Fibroblast of peridontal ligament (primary cell): ENCODE results near the gene EPS8.
"Not testable (repeated sequence)": the region's sequence is repeated elsewhere in the genome, so short reads cannot be mapped to it uniquely, and the experiment has no call there.

Experiments used
- DNase-seq: peaks from one replicate; pipeline ENCODE4 v3.0.0-alpha.2; 2010; ENCODE audit errors: extremely low read depth

Gene EPS8

GRCh38 chr12:15757553-15758255, 31.5 kb downstream of the EPS8 start:
- DNase-seq: peak; percentile 80

- DNase-seq: peak; percentile 63
These were observed 32.4 kb downstream of the EPS8 start for GRCh38 chr12:15756822-15757221.

- DNase-seq: peak; percentile 41
These were observed 35.0 kb downstream of the EPS8 start for GRCh38 chr12:15754233-15754632.

DNA sequence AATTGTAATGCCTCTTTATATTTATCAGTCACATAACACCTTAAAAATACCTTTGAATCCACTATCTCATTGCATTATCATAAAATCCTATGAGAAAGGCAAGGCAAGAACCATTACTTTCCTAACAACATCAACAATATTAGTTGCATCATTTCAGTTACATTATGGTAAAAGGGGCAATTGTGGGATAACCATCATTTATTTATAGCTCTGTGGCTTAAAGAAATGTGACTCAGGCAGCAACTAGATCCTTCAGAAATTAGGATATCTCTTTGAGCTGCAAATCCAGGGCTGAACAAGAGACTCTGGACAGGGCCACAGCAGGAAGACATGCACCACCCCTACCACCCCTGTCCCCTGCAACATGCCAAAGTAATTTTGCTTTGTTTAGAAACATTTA, 36.4 kb downstream of the EPS8 start:
- DNase-seq: peak; percentile 69

DNA sequence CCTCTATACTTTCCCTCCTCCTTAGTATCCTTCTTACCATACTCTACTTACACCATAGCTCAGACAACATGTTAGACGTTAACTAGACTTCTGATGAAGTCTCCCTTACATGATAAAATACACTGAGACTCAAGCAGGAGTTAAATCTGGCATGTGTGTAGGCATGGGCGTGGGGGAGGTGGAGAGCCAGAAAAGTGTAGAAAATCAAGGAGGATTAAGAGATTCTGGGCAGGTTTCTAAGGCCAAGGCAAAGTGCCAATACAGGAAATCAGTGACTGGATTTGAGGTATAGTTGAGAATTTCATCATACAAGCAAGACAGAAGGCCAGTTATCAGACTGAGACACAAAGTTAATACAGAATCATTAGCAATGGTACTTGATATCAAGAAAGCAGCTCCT, 37.4 kb downstream of the EPS8 start:
- DNase-seq: no peak

GRCh38 chr12:15749937-15750336, 39.3 kb downstream of the EPS8 start:
- DNase-seq: no peak

GRCh38 chr12:15741870-15742269, 47.3 kb downstream of the EPS8 start:
- DNase-seq: not testable (repeated sequence)

DNA sequence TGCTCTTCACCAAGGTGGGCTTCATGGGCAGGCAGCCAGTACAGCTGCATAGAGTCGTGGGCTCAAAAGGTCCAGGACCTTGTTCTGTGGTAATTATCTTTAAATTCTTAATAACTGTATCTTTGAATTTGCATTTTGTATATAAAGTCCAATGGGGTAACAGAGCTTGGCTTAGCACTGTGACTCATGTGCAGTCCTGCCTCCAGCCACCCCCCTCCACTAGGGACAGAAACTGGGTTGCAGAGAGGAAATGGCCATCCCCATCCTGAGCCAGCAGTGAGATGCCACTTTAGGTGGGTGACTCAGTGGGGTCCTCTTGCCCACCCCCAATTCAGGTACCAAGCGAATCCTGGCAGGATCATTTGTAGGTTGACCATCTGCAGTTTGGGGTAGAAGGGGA, 48.1 kb downstream of the EPS8 start:
- no peak for DNase-seq

DNA sequence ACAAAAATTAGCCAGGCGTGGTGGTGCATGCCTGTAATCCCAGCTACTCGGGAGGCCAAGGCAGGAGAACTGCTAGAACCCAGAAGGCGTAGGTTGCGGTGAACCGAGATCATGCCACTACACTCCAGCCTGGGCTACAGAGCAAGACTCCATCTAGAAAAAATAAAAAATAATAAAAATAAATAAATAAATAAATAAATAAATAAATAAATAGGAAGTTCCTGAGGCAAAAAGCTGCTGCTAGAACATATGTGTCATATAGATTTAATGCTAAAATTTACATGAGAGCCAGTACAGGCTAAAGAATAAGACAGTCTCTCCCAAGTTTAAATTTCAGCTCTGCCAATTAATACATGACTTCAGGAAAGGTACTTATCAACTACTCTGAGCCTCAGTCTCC, 48.8 kb downstream of the EPS8 start:
- not testable (repeated sequence) for DNase-seq

- DNase-seq: no peak
These were observed 50.7 kb downstream of the EPS8 start for GRCh38 chr12:15738438-15739015.

- DNase-seq: no peak
These were observed 53.2 kb downstream of the EPS8 start for GRCh38 chr12:15735837-15736615.

DNA sequence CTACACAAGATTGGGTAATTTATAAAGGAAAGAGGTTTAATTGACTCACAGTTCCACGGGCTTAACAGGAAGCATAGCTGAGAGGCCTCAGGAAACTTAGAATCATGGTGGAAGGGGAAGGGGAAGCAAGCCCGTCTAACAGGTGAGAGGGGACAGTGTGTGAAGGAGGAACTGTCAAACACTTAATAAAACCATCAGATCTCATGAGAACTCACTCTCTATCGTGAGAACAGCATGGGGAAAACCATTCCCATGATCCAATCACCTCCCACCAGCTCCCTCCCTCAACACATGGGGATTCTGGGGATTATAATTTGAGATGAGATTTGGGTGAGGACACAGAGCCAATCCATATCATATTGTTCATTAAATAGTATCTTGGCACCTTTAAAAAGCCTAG, 56.1 kb downstream of the EPS8 start:
- no peak for DNase-seq

DNA sequence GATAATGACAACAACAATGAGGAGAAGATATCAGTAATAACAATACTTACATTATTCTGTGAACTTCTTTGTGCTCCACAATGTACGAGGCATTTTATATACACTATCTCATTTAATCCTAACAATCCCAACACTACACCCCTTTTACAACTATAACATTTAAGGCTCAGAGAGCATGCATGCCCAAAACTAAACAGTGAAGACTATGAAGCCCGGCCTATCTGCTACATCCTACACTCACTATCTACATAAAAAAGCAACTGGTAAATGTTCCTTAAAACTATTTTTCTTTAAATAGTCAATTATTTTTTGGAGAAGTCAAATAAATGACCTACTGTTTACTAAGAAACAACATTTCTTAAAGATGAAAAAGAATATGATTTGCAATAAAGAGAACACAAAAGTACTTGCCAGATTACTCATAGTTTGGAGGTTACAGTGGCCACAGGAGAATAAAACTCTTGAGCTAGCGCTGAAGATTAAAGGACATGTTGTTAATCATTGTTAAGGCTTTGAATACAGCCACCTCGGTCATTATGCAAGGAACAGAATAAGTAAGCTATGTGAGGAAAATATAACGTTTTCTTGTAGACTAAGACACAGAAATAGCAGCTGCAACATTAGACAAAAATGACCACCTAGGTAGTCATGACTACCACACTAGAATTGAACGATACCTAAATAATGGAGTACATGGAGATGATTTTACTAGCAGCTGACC, 56.7 kb downstream of the EPS8 start:
- DNase-seq: peak; percentile 65

DNA sequence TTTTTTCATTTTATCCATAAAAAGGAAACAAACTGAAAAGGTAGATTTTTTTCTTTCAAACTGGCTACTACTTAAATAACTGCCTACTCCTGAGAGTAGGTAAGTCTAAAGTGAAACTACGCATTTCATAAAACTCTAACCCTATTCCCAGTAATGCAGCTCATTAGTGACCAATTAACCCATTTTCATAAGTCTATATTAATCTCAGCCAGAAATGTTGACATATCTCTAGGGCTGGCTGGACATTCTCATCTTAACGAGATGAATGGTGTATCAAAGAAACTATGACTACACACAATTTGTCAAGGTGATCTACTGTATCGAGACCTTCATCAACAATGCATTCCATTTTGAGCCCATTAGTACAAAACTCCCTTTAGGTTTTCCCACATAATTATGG, 57.2 kb downstream of the EPS8 start:
- DNase-seq: no peak

GRCh38 chr12:15729097-15729496, 60.1 kb downstream of the EPS8 start:
- DNase-seq: no peak

GRCh38 chr12:15728118-15728598, 61.0 kb downstream of the EPS8 start:
- DNase-seq: peak; percentile 80

- DNase-seq: no peak
These were observed 62.4 kb downstream of the EPS8 start for GRCh38 chr12:15726878-15727150.

DNA sequence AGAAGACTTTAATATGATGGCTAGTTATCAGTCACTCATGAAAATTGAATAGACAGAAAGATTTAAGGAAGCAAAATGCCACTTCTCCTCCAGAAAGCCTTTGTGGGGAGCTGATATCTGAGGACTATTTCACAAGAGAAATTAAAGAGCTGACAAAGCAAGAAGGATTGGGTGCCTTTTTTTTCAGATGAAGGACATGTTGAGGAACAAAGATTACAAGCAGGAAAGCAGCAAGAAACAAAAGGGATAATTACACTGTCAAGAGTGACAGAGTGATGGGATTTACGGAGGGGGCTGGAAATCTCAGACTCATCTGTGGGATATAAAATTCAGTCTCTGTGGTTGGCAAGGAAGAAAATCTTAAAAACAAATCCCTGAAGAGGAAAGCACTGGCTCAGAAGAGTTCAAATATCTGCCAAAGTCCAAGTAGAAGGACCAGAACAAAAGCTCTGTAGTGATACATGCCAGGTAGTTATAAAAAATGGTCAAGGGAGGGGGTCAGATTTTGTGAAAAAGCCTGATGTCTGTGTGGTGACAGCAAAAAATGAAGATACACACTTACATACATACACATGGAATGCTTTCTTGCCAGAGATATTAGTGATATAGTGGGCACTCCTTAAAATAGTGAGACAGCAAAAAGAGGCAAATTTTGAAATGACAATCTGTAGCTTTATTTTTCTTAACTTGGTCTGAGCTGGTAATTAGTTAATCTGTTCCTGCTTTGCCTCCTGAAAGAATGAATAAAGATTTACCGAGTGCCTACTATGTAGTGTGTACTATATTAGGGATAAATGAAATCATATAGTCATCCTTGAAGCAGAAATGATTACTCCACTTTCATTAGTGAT, 62.9 kb downstream of the EPS8 start:
- peak; percentile 37 for DNase-seq

GRCh38 chr12:15722951-15723350, 66.2 kb downstream of the EPS8 start:
- no peak for DNase-seq

DNA sequence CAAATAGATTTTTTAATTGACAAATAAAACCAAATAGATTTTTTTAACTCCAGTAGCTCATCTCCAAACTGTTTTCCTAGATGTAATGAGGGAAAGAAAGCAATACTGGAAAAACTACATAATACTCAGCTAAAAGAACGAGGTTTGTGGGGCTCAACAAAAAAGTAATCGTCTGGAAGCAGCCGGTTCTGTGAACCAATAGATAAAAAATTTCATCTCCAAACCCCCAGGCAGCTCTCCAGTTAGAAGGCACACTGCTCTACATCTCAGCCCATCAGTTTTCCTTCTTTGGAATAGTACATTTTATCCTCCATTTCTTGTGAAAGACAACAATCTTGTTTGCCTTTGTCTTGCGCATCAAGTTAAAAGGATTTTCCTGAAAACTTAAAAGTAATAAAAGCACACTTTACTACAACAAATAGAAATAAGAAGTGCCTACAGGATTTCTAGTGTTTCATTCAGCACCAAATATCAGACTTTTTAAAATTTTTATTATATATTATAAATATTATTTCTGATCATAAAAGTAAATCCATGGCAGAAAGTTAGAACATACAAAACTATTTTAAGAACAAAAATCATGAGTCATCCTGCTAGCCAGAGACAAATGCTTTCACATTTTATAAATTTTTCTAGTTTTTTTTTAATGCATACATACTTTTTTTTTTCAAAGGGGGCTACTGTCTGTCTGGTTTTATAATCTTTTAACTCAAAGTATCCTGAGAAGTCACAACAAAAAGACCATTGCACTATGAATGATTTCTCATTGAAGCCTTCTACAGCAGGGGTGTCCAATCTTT, 67.7 kb downstream of the EPS8 start:
- peak; percentile 57 for DNase-seq

DNA sequence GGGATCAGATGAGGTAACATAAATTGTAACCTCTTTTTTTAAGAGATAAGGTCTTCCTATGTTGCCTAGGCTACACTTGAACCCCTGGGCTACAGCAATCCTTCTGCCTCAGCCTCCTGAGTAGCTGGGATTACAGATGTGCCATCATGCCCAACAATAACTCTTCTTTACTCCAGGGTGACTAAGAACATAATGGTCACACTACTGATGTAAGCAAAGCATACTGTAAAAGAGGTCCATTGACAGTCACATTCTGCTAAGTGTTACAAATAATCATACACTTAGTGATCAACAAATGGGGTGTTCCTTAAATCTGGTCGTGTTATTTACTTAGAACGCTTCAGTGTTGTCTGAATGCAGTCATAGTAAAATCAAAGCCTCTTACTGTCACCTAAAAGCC, 68.9 kb downstream of the EPS8 start:
- no peak for DNase-seq
